ENCODE data around the gene SMYD2. TPM values are rescaled to one million over a fixed set of nuclear protein-coding genes. Genes with fewer than 3 reads are reported as not detected.

SMYD2 gene
- total and polyA plus RNA-seq, 10 of the 15 experiments (the other 5 are each of a cell fraction or from before 2014, with no cell fraction given), result 8.3 to 55.7 (median 26.4) TPM

DNA sequence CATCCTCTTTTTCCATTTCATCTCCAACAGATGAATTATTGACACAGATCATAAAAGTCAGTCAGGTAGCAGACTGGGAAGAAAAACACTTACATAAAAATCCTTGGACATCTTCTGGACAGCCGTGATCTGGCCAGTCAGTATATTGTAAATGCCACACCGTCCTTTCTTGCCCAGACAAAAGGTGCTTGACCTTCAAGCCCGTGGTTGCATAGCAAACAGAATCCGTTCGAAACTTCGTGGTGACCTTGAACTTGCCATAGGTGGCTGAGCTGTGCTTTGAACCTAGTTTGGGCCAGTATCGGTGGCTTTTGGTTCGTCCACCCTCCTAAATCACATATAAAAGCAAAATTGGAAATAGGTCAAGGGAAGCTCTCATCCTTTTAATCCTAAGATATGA, 88.4 kb downstream of the SMYD2 start:
- ChIA-PET CTCF (interaction anchor here (0.7 to 1.7 kb wide), 3 partner anchors 37 to 485 kb away, joined by 3 to 8 read pairs (median 4); no protein-coding TSS in a partner anchor), POLR2A (interaction anchor here (0.7 to 1.0 kb wide), 2 partner anchors 19 to 47 kb away, joined by 3 read pairs; no protein-coding TSS in a partner anchor), RAD21 (ENCODE audit: unreplicated experiment) (no interaction called here), SMC1A (ENCODE audit: uncharacterized antibody, unreplicated experiment) (interaction anchor here (1.1 to 1.4 kb wide), 2 partner anchors 11 to 279 kb away, joined by 3 to 6 read pairs; no protein-coding TSS in a partner anchor)
- Histone ChIP-seq H3K79me2 (ENCODE audit: control insufficient read depth, insufficient read depth, low read length) (no peaks in the 10 kb centered on the region), H3K36me3 (ENCODE audit: control insufficient read depth in 2 of 2, insufficient read depth in 2 of 2, low read length in 1 of 2) (no peaks in the 10 kb centered on the region), H3K9me3 (replicated peaks; ENCODE audit: control insufficient read depth, insufficient read depth, low read length) (no peaks in the 10 kb centered on the region), H2AFZ (ENCODE audit: control insufficient read depth, low read depth, low read length) (no peak overlapping the region), H3K27me3 (replicated peaks in 1 of 2; ENCODE audit: control insufficient read depth in 2 of 2, insufficient read depth in 2 of 2, low read length in 1 of 2) (no peaks in the 10 kb centered on the region; a peak in 1 of 4 replicates), H4K20me1 (ENCODE audit: control insufficient read depth, insufficient read depth) (no peaks in the 10 kb centered on the region), H3K4me2 (ENCODE audit: control insufficient read depth, insufficient read depth) (no peak overlapping the region), H3K9ac (ENCODE audit: control insufficient read depth, insufficient read depth, low read length) (no peak overlapping the region), H3K4me1 (ENCODE audit: control insufficient read depth, insufficient read depth, low read length) (no peaks in the 10 kb centered on the region), H3K4me3 (no peak overlapping the region), H3K27ac (ENCODE audit: control insufficient read depth, insufficient read depth) (no peak overlapping the region)
- ATAC-seq (no peak), FAIRE-seq (no peak), DNase-seq (ENCODE audit: low read depth, low spot score) (no peak)
- in situ Hi-C loops (cut with MboI), result no loop called here
- WGBS (ENCODE audit: insufficient coverage, insufficient replicate concordance, low lambda C conversion rate, missing lambda C conversion rate), result 39% methylated on average over 8 of the region's 8 CpGs
- intact Hi-C loops (cut with micrococcal nuclease; ENCODE audit: unreplicated experiment), result no loop called here
- no TSS peak for BruUV-seq (replicated peaks)
- no peak for TF ChIP-seq POU2F2 (IDR thresholded peaks at IDR 0.05; ENCODE audit: borderline replicate concordance, low read depth, low read length)
- TF ChIP-seq POLR2AphosphoS5 (IDR thresholded peaks at IDR 0.05; ENCODE audit: low read length), result no peak
- TF ChIP-seq ZZZ3 (IDR thresholded peaks at IDR 0.05; ENCODE audit: control insufficient read depth, insufficient read length, low read depth), result no peak
- TF ChIP-seq, protein P1, sequence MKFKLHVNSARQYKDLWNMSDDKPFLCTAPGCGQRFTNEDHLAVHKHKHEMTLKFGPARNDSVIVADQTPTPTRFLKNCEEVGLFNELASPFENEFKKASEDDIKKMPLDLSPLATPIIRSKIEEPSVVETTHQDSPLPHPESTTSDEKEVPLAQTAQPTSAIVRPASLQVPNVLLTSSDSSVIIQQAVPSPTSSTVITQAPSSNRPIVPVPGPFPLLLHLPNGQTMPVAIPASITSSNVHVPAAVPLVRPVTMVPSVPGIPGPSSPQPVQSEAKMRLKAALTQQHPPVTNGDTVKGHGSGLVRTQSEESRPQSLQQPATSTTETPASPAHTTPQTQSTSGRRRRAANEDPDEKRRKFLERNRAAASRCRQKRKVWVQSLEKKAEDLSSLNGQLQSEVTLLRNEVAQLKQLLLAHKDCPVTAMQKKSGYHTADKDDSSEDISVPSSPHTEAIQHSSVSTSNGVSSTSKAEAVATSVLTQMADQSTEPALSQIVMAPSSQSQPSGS (IDR thresholded peaks at IDR 0.05; ENCODE audit: low read length), result no peak
- no peak for TF ChIP-seq STAT3 (IDR thresholded peaks at IDR 0.05; ENCODE audit: low read depth, low read length)
- no peak for TF ChIP-seq PAX8 (IDR thresholded peaks at IDR 0.05)
- TF ChIP-seq JUND (IDR thresholded peaks at IDR 0.05; ENCODE audit: low read depth, low read length), result no peak
- TF ChIP-seq BCL11A (IDR thresholded peaks at IDR 0.05; ENCODE audit: low read depth, low read length), result no peak
- TF ChIP-seq TCF3 (IDR thresholded peaks at IDR 0.05; ENCODE audit: borderline replicate concordance, insufficient read depth, low read depth, low read length), result no peak
- no peak for TF ChIP-seq RAD51 (IDR thresholded peaks at IDR 0.05)
- TF ChIP-seq NFXL1 (IDR thresholded peaks at IDR 0.05; ENCODE audit: borderline replicate concordance), result no peak
- no peak for TF ChIP-seq RUNX3 (IDR thresholded peaks at IDR 0.05; ENCODE audit: low read length)
- TF ChIP-seq KLF5 (IDR thresholded peaks at IDR 0.05; ENCODE audit: partially characterized antibody), result no peak
- TF ChIP-seq NFIC (IDR thresholded peaks at IDR 0.05; ENCODE audit: low read depth, low read length), result no peak
- no peak for TF ChIP-seq NR2C1 (IDR thresholded peaks at IDR 0.05)
- TF ChIP-seq, protein P2, sequence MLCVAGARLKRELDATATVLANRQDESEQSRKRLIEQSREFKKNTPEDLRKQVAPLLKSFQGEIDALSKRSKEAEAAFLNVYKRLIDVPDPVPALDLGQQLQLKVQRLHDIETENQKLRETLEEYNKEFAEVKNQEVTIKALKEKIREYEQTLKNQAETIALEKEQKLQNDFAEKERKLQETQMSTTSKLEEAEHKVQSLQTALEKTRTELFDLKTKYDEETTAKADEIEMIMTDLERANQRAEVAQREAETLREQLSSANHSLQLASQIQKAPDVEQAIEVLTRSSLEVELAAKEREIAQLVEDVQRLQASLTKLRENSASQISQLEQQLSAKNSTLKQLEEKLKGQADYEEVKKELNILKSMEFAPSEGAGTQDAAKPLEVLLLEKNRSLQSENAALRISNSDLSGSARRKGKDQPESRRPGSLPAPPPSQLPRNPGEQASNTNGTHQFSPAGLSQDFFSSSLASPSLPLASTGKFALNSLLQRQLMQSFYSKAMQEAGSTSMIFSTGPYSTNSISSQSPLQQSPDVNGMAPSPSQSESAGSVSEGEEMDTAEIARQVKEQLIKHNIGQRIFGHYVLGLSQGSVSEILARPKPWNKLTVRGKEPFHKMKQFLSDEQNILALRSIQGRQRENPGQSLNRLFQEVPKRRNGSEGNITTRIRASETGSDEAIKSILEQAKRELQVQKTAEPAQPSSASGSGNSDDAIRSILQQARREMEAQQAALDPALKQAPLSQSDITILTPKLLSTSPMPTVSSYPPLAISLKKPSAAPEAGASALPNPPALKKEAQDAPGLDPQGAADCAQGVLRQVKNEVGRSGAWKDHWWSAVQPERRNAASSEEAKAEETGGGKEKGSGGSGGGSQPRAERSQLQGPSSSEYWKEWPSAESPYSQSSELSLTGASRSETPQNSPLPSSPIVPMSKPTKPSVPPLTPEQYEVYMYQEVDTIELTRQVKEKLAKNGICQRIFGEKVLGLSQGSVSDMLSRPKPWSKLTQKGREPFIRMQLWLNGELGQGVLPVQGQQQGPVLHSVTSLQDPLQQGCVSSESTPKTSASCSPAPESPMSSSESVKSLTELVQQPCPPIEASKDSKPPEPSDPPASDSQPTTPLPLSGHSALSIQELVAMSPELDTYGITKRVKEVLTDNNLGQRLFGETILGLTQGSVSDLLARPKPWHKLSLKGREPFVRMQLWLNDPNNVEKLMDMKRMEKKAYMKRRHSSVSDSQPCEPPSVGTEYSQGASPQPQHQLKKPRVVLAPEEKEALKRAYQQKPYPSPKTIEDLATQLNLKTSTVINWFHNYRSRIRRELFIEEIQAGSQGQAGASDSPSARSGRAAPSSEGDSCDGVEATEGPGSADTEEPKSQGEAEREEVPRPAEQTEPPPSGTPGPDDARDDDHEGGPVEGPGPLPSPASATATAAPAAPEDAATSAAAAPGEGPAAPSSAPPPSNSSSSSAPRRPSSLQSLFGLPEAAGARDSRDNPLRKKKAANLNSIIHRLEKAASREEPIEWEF (IDR thresholded peaks at IDR 0.05; ENCODE audit: insufficient replicate concordance, low read depth, low read length), result no peak
- no peak for TF ChIP-seq CHD4 (IDR thresholded peaks at IDR 0.05)
- TF ChIP-seq, protein P3, sequence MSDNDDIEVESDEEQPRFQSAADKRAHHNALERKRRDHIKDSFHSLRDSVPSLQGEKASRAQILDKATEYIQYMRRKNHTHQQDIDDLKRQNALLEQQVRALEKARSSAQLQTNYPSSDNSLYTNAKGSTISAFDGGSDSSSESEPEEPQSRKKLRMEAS (IDR thresholded peaks at IDR 0.05; ENCODE audit: low read depth, low read length), result no peak
- no peak for TF ChIP-seq DPF2 (IDR thresholded peaks at IDR 0.05)
- no peak for TF ChIP-seq NFYB (IDR thresholded peaks at IDR 0.05; ENCODE audit: insufficient read depth, low read depth, low read length)

All from GM12878 (cell line).